HCT116 (cell line): ENCODE data around the gene DOCK9. TPM values are rescaled to one million over a fixed set of nuclear protein-coding genes. Genes with fewer than 3 reads are reported as not detected.

Source experiments
- ATAC-seq: fragments of 200-7000 bp; cut with Tn5 transposase; 2 replicates; pipeline ENCODE4 v1.9.1; 2020; ENCODE audit warnings: mild to moderate bottlenecking, moderate library complexity
- BruUV-seq: library from RNA; stranded (reverse); fragments of 400-500 nt; replicated peaks from 2 replicates; lab custom pipeline; 2021; lab: Mats Ljungman, UMichigan
- CTCF ChIA-PET: fragments of 300-600 bp; sonication (Branson Sonifier 250); formaldehyde crosslinking; loops from one replicate; lab custom pipeline; 2021; ENCODE audit warnings: antibody characterized with exemption; lab: Charles Lee
- POLR2A ChIA-PET: fragments of 300-600, 350-600 bp; sonication (Branson Sonifier 250); formaldehyde crosslinking; loops from one replicate; lab custom pipeline; 2021; ENCODE audit warnings: antibody characterized with exemption; lab: Charles Lee
- RAD21 ChIA-PET, 2 experiments: fragments of 300-600 bp; sonication (Branson Sonifier 250); formaldehyde crosslinking; loops; one replicate each; lab custom pipeline; 2023; ENCODE audit warnings: low total read pairs in 2 of 2; ENCODE audit not compliant: uncharacterized antibody in 2 of 2, unreplicated experiment in 2 of 2, low non-redundant PET in 1 of 2; lab: Charles Lee
- DNase-seq: peaks from one replicate; pipeline ENCODE4 v3.0.0-alpha.2; 2010; ENCODE audit warnings: low read depth, low spot score
- H2AFZ ChIP-seq: fragments of 200-600 bp; shearing (Covaris generic), sonication (generic); 2 replicates; pipeline ENCODE4 v1.6.1; 2017; ENCODE audit warnings: low read depth, mixed run types, mixed read lengths, antibody characterized with exemption, low read length; ENCODE audit not compliant: poor library complexity, severe bottlenecking
- H3K27ac ChIP-seq: 2 replicates; pipeline ENCODE4 v1.5.1; 2012; ENCODE audit warnings: low read depth, low read length
- H3K27me3 ChIP-seq: fragments of 200-600 bp; sonication (generic); 2 replicates; pipeline ENCODE4 v1.6.1; 2016; ENCODE audit warnings: mixed run types, low read length, mixed read lengths; ENCODE audit not compliant: insufficient read depth
- H3K36me3 ChIP-seq, 2 experiments: fragments of 200-500 bp in 1 of 2; fragments of 200-600 bp in 1 of 2; sonication (Bioruptor generic) in 1 of 2; sonication (generic) in 1 of 2; 2 replicates each; pipeline versions ENCODE4 v1.5.1 to v1.6.1; 2014 to 2016; ENCODE audit warnings: low read length in 2 of 2, inconsistent platforms in 1 of 2, mixed read lengths in 1 of 2, mixed run types in 1 of 2; ENCODE audit not compliant: insufficient read depth in 2 of 2, control insufficient read depth in 1 of 2
- H3K4me1 ChIP-seq, 2 experiments: fragments of 200-600 bp in 1 of 2; sonication (generic) in 1 of 2; 2 replicates each; pipeline versions ENCODE4 v1.5.1 to v1.6.1; 2012 to 2017; ENCODE audit warnings: low read length in 2 of 2, inconsistent platforms in 1 of 2, mild to moderate bottlenecking in 1 of 2, mixed read lengths in 1 of 2, mixed run types in 1 of 2, moderate library complexity in 1 of 2; ENCODE audit not compliant: insufficient read depth in 2 of 2, control insufficient read depth in 1 of 2
- H3K4me2 ChIP-seq: fragments of 200-600 bp; sonication (generic); 2 replicates; pipeline ENCODE4 v1.6.1; 2017; ENCODE audit warnings: mixed run types, low read length, mixed read lengths
- H3K4me3 ChIP-seq, 2 experiments: fragments of 200-600 bp in 1 of 2; sonication (generic) in 1 of 2; replicated peaks in 1 of 2; 2 replicates each; pipeline ENCODE4 v1.5.1; 2011 to 2016; ENCODE audit warnings: low read length in 2 of 2, control low read depth in 1 of 2, low read depth in 1 of 2, mild to moderate bottlenecking in 1 of 2, mixed read lengths in 1 of 2, mixed run types in 1 of 2
- H3K79me2 ChIP-seq: fragments of 200-600 bp; sonication (generic); 2 replicates; pipeline ENCODE4 v1.6.1; 2017; ENCODE audit warnings: mild to moderate bottlenecking, mixed run types, low read length, moderate library complexity, mixed read lengths; ENCODE audit not compliant: insufficient read depth
- H3K9ac ChIP-seq: fragments of 200-600 bp; sonication (generic); 2 replicates; pipeline ENCODE4 v1.6.1; 2016; ENCODE audit warnings: low read length, mixed read lengths
- H3K9me2 ChIP-seq: fragments of 200-600 bp; sonication (generic), shearing (Covaris generic); 2 replicates; pipeline ENCODE4 v1.6.1; 2017; ENCODE audit warnings: mixed run types, mild to moderate bottlenecking, moderate library complexity; ENCODE audit not compliant: insufficient read depth
- H3K9me3 ChIP-seq, 2 experiments: fragments of 200-500 bp in 1 of 2; fragments of 200-600 bp in 1 of 2; sonication (Bioruptor generic) in 1 of 2; sonication (generic) in 1 of 2; 2 replicates each; pipeline ENCODE4 v1.6.1; 2014 to 2017; ENCODE audit warnings: low read length in 2 of 2, mixed read lengths in 2 of 2, inconsistent platforms in 1 of 2, low read depth in 1 of 2, mild to moderate bottlenecking in 1 of 2, mixed run types in 1 of 2, moderate library complexity in 1 of 2; ENCODE audit not compliant: control insufficient read depth in 1 of 2, insufficient read depth in 1 of 2
- H4K20me1 ChIP-seq: fragments of 200-600 bp; sonication (generic), shearing (Covaris generic); 2 replicates; pipeline ENCODE4 v1.6.1; 2017; ENCODE audit warnings: mixed run types, mild to moderate bottlenecking, moderate library complexity; ENCODE audit not compliant: insufficient read depth
- CTCF ChIP-seq, 3 experiments: fragments of 200-600 bp in 1 of 3; sonication (generic) in 1 of 3; IDR thresholded peaks in 2 of 3; conservative IDR thresholded peaks in 1 of 3; 2 replicates each; pipeline ENCODE4 v1.5.1; 2012 to 2017; ENCODE audit warnings: low read depth in 2 of 3, low read length in 2 of 3, antibody characterized with exemption in 1 of 3, borderline replicate concordance in 1 of 3, control low read depth in 1 of 3, mild to moderate bottlenecking in 1 of 3, mixed read lengths in 1 of 3, mixed run types in 1 of 3, moderate library complexity in 1 of 3; ENCODE audit not compliant: insufficient read depth in 1 of 3
- EGR1 ChIP-seq: IDR thresholded peaks from 2 replicates; pipeline ENCODE4 v1.6.1; 2012; ENCODE audit warnings: low read depth
- EZH2 ChIP-seq: fragments of 200-600 bp; sonication (generic); IDR thresholded peaks from 2 replicates; pipeline ENCODE4 v1.6.1; 2017; ENCODE audit warnings: antibody characterized with exemption, mixed run types
- JUND ChIP-seq: IDR thresholded peaks from 2 replicates; pipeline ENCODE4 v1.6.1; 2012
- POLR2A ChIP-seq: IDR thresholded peaks from 2 replicates; pipeline ENCODE4 v1.7.0; 2011; ENCODE audit warnings: borderline replicate concordance; ENCODE audit not compliant: insufficient read depth, insufficient read length; ENCODE audit errors: extremely low read depth
- REST ChIP-seq: IDR thresholded peaks from 2 replicates; pipeline ENCODE4 v1.6.1; 2012; ENCODE audit warnings: low read depth
- SIN3A ChIP-seq: IDR thresholded peaks from 2 replicates; pipeline ENCODE4 v1.6.1; 2012; ENCODE audit warnings: low read depth
- SRF ChIP-seq: IDR thresholded peaks from 2 replicates; pipeline ENCODE4 v1.6.1; 2012; ENCODE audit warnings: low read depth
- YY1 ChIP-seq: IDR thresholded peaks from 2 replicates; pipeline ENCODE4 v1.6.1; 2011; ENCODE audit warnings: low read length, low read depth, moderate library complexity, mild to moderate bottlenecking; ENCODE audit not compliant: insufficient replicate concordance; ENCODE audit errors: extremely low read depth
- ZFX ChIP-seq: fragments of 450-650 bp; IDR thresholded peaks from 2 replicates; pipeline ENCODE4 v1.6.1; 2017
- ZNF274 ChIP-seq: fragments of 200-500 bp; sonication (Bioruptor generic); IDR thresholded peaks from 2 replicates; pipeline ENCODE4 v1.6.1; 2014; ENCODE audit warnings: mild to moderate bottlenecking, low read depth, low read length, inconsistent platforms
- intact Hi-C: fragments of 100-400 bp; cut with micrococcal nuclease; formaldehyde crosslinking; loops from 2 replicates; pipeline ENCODE4 v1.10.0; 2022
- total RNA-seq: library from RNA; stranded (reverse); gene quantifications from one replicate; pipeline ENCODE4 v1.2.1, GENCODE V29; 2021; ENCODE audit not compliant: unreplicated experiment

Gene DOCK9
- total RNA-seq, 1 experiment from 2014 or later, result 58.8 TPM

GRCh38 chr13:98941536-98941935 is 36.3 kb downstream of the DOCK9 start:
- ChIA-PET RAD21 (no interaction called here), CTCF (no interaction called here), POLR2A (no interaction called here)
- ATAC-seq, result no peak
- Histone ChIP-seq H3K27me3 (no peaks in the 10 kb centered on the region), H3K9me3 (no peaks in the 10 kb centered on the region), H2AFZ (no peak overlapping the region), H3K4me3 (no peak overlapping the region), H3K9ac (no peak overlapping the region), H3K79me2 (no peaks in the 10 kb centered on the region), H4K20me1 (no peaks in the 10 kb centered on the region), H3K4me2 (no peak overlapping the region), H3K36me3 (no peaks in the 10 kb centered on the region), H3K27ac (no peak overlapping the region), H3K9me2 (no peaks in the 10 kb centered on the region), H3K4me1 (peaks cover 17% of the 10 kb centered on the region in 2 experiments)
- intact Hi-C loops, result no loop called here
- TF ChIP-seq JUND (no peak), ZFX (no peak), REST (no peak), EZH2 (no peak), POLR2A (no peak), CTCF (IDR thresholded peaks at IDR 0.05 in 2 of 3, conservative IDR thresholded peaks at IDR 0.05 in 1 of 3; ENCODE audit: borderline replicate concordance in 1 of 3, insufficient read depth in 1 of 3, low read depth in 2 of 3, low read length in 2 of 3) (no peak), ZNF274 (no peak), EGR1 (no peak), SIN3A (no peak), SRF (no peak), YY1 (no peak)
- BruUV-seq, result no TSS peak
- no peak for DNase-seq
